HCT116 (cell line): ENCODE measurements around the gene MAP3K8. TPM values are rescaled to one million over a fixed set of nuclear protein-coding genes. Genes with fewer than 3 reads are reported as not detected.

Experiments used
- ATAC-seq: fragments of 200-7000 bp; cut with Tn5 transposase; 2 replicates; pipeline ENCODE4 v1.9.1; 2020; ENCODE audit warnings: mild to moderate bottlenecking, moderate library complexity
- BruUV-seq: library from RNA; stranded (reverse); fragments of 400-500 nt; replicated peaks from 2 replicates; lab custom pipeline; 2021; lab: Mats Ljungman, UMichigan
- CTCF ChIA-PET: fragments of 300-600 bp; sonication (Branson Sonifier 250); formaldehyde crosslinking; loops from one replicate; lab custom pipeline; 2021; ENCODE audit warnings: antibody characterized with exemption; lab: Charles Lee
- POLR2A ChIA-PET: fragments of 300-600, 350-600 bp; sonication (Branson Sonifier 250); formaldehyde crosslinking; loops from one replicate; lab custom pipeline; 2021; ENCODE audit warnings: antibody characterized with exemption; lab: Charles Lee
- RAD21 ChIA-PET, 2 experiments: fragments of 300-600 bp; sonication (Branson Sonifier 250); formaldehyde crosslinking; loops; one replicate each; lab custom pipeline; 2023; ENCODE audit warnings: low total read pairs in 2 of 2; ENCODE audit not compliant: uncharacterized antibody in 2 of 2, unreplicated experiment in 2 of 2, low non-redundant PET in 1 of 2; lab: Charles Lee
- DNase-seq: peaks from one replicate; pipeline ENCODE4 v3.0.0-alpha.2; 2010; ENCODE audit warnings: low read depth, low spot score
- H2AFZ ChIP-seq: fragments of 200-600 bp; shearing (Covaris generic), sonication (generic); 2 replicates; pipeline ENCODE4 v1.6.1; 2017; ENCODE audit warnings: low read depth, mixed run types, mixed read lengths, antibody characterized with exemption, low read length; ENCODE audit not compliant: poor library complexity, severe bottlenecking
- H3K27ac ChIP-seq: 2 replicates; pipeline ENCODE4 v1.5.1; 2012; ENCODE audit warnings: low read depth, low read length
- H3K27me3 ChIP-seq: fragments of 200-600 bp; sonication (generic); 2 replicates; pipeline ENCODE4 v1.6.1; 2016; ENCODE audit warnings: mixed run types, low read length, mixed read lengths; ENCODE audit not compliant: insufficient read depth
- H3K36me3 ChIP-seq, 2 experiments: fragments of 200-500 bp in 1 of 2; fragments of 200-600 bp in 1 of 2; sonication (Bioruptor generic) in 1 of 2; sonication (generic) in 1 of 2; 2 replicates each; pipeline versions ENCODE4 v1.5.1 to v1.6.1; 2014 to 2016; ENCODE audit warnings: low read length in 2 of 2, inconsistent platforms in 1 of 2, mixed read lengths in 1 of 2, mixed run types in 1 of 2; ENCODE audit not compliant: insufficient read depth in 2 of 2, control insufficient read depth in 1 of 2
- H3K4me1 ChIP-seq, 2 experiments: fragments of 200-600 bp in 1 of 2; sonication (generic) in 1 of 2; 2 replicates each; pipeline versions ENCODE4 v1.5.1 to v1.6.1; 2012 to 2017; ENCODE audit warnings: low read length in 2 of 2, inconsistent platforms in 1 of 2, mild to moderate bottlenecking in 1 of 2, mixed read lengths in 1 of 2, mixed run types in 1 of 2, moderate library complexity in 1 of 2; ENCODE audit not compliant: insufficient read depth in 2 of 2, control insufficient read depth in 1 of 2
- H3K4me2 ChIP-seq: fragments of 200-600 bp; sonication (generic); 2 replicates; pipeline ENCODE4 v1.6.1; 2017; ENCODE audit warnings: mixed run types, low read length, mixed read lengths
- H3K4me3 ChIP-seq, 2 experiments: fragments of 200-600 bp in 1 of 2; sonication (generic) in 1 of 2; replicated peaks in 1 of 2; 2 replicates each; pipeline ENCODE4 v1.5.1; 2011 to 2016; ENCODE audit warnings: low read length in 2 of 2, control low read depth in 1 of 2, low read depth in 1 of 2, mild to moderate bottlenecking in 1 of 2, mixed read lengths in 1 of 2, mixed run types in 1 of 2
- H3K79me2 ChIP-seq: fragments of 200-600 bp; sonication (generic); 2 replicates; pipeline ENCODE4 v1.6.1; 2017; ENCODE audit warnings: mild to moderate bottlenecking, mixed run types, low read length, moderate library complexity, mixed read lengths; ENCODE audit not compliant: insufficient read depth
- H3K9ac ChIP-seq: fragments of 200-600 bp; sonication (generic); 2 replicates; pipeline ENCODE4 v1.6.1; 2016; ENCODE audit warnings: low read length, mixed read lengths
- H3K9me2 ChIP-seq: fragments of 200-600 bp; sonication (generic), shearing (Covaris generic); 2 replicates; pipeline ENCODE4 v1.6.1; 2017; ENCODE audit warnings: mixed run types, mild to moderate bottlenecking, moderate library complexity; ENCODE audit not compliant: insufficient read depth
- H3K9me3 ChIP-seq, 2 experiments: fragments of 200-500 bp in 1 of 2; fragments of 200-600 bp in 1 of 2; sonication (Bioruptor generic) in 1 of 2; sonication (generic) in 1 of 2; 2 replicates each; pipeline ENCODE4 v1.6.1; 2014 to 2017; ENCODE audit warnings: low read length in 2 of 2, mixed read lengths in 2 of 2, inconsistent platforms in 1 of 2, low read depth in 1 of 2, mild to moderate bottlenecking in 1 of 2, mixed run types in 1 of 2, moderate library complexity in 1 of 2; ENCODE audit not compliant: control insufficient read depth in 1 of 2, insufficient read depth in 1 of 2
- H4K20me1 ChIP-seq: fragments of 200-600 bp; sonication (generic), shearing (Covaris generic); 2 replicates; pipeline ENCODE4 v1.6.1; 2017; ENCODE audit warnings: mixed run types, mild to moderate bottlenecking, moderate library complexity; ENCODE audit not compliant: insufficient read depth
- CTCF ChIP-seq, 3 experiments: fragments of 200-600 bp in 1 of 3; sonication (generic) in 1 of 3; IDR thresholded peaks in 2 of 3; conservative IDR thresholded peaks in 1 of 3; 2 replicates each; pipeline ENCODE4 v1.5.1; 2012 to 2017; ENCODE audit warnings: low read depth in 2 of 3, low read length in 2 of 3, antibody characterized with exemption in 1 of 3, borderline replicate concordance in 1 of 3, control low read depth in 1 of 3, mild to moderate bottlenecking in 1 of 3, mixed read lengths in 1 of 3, mixed run types in 1 of 3, moderate library complexity in 1 of 3; ENCODE audit not compliant: insufficient read depth in 1 of 3
- ELF1 ChIP-seq: IDR thresholded peaks from 2 replicates; pipeline ENCODE4 v1.6.1; 2012; ENCODE audit warnings: low read depth, borderline replicate concordance
- EZH2phosphoT487 ChIP-seq: fragments of 200-600 bp; IDR thresholded peaks from 2 replicates; pipeline ENCODE4 v1.6.1; 2018; ENCODE audit warnings: antibody characterized with exemption, borderline replicate concordance
- FOSL1 ChIP-seq: IDR thresholded peaks from 2 replicates; pipeline ENCODE4 v1.6.1; 2012; ENCODE audit warnings: low read depth
- JUND ChIP-seq: IDR thresholded peaks from 2 replicates; pipeline ENCODE4 v1.6.1; 2012
- SIN3A ChIP-seq: IDR thresholded peaks from 2 replicates; pipeline ENCODE4 v1.6.1; 2012; ENCODE audit warnings: low read depth
- ZNF274 ChIP-seq: fragments of 200-500 bp; sonication (Bioruptor generic); IDR thresholded peaks from 2 replicates; pipeline ENCODE4 v1.6.1; 2014; ENCODE audit warnings: mild to moderate bottlenecking, low read depth, low read length, inconsistent platforms
- intact Hi-C: fragments of 100-400 bp; cut with micrococcal nuclease; formaldehyde crosslinking; loops from 2 replicates; pipeline ENCODE4 v1.10.0; 2022
- total RNA-seq: library from RNA; stranded (reverse); gene quantifications from one replicate; pipeline ENCODE4 v1.2.1, GENCODE V29; 2021; ENCODE audit not compliant: unreplicated experiment

Gene MAP3K8
- total RNA-seq, 1 experiment from 2014 or later: 4.5 TPM

- Histone ChIP-seq H2AFZ (no peak overlapping the region), H3K36me3 (no peaks in the 10 kb centered on the region), H3K4me1 (peaks cover 0 to 16% of the 10 kb centered on the region in 2 experiments; a peak in 2 of 4 replicates), H3K9me3 (no peaks in the 10 kb centered on the region), H3K4me2 (peak overlapping the region; percentile 28), H3K27me3 (no peaks in the 10 kb centered on the region), H3K9me2 (no peaks in the 10 kb centered on the region), H4K20me1 (no peaks in the 10 kb centered on the region), H3K9ac (no peak overlapping the region), H3K27ac (no peak overlapping the region), H3K4me3 (no peak overlapping the region), H3K79me2 (no peaks in the 10 kb centered on the region)
- no TSS peak for BruUV-seq
- RAD21 ChIA-PET: interaction anchor here in 1 of 2 experiments (0.6 kb wide), 1 partner anchor 80 kb away, joined by 3 read pairs; no protein-coding TSS in a partner anchor
- TF ChIP-seq SIN3A (no peak), CTCF (IDR thresholded peaks at IDR 0.05 in 2 of 3, conservative IDR thresholded peaks at IDR 0.05 in 1 of 3; ENCODE audit: borderline replicate concordance in 1 of 3, insufficient read depth in 1 of 3, low read depth in 2 of 3, low read length in 2 of 3) (peak in 2 of 3 experiments; percentile 24 to 46; a peak in 2 of 6 replicates), FOSL1 (no peak), EZH2phosphoT487 (no peak), ZNF274 (no peak), JUND (peak; percentile 17; the same call in 1 of the 2 replicates), ELF1 (no peak)
- intact Hi-C loops: no loop called here
- CTCF ChIA-PET: interaction anchor here (1.2 to 1.5 kb wide), 2 partner anchors 10 to 16 kb away, joined by 3 to 4 read pairs; no protein-coding TSS in a partner anchor
- POLR2A ChIA-PET: no interaction called here
- peak; percentile 67 for ATAC-seq
- no peak for DNase-seq
Observed at GRCh38 chr10:30493609-30494530, 59.9 kb downstream of the MAP3K8 start.
